HFFc6 (cell line): ENCODE data around the gene SMURF2. TPM values are rescaled to one million over a fixed set of nuclear protein-coding genes. Genes with fewer than 3 reads are reported as not detected.

Source experiments
- DNase-seq: peaks from one replicate; pipeline ENCODE4 v3.0.0-alpha.2; 2018
- H3K27ac Mint-ChIP-seq: 2 replicates; pipeline ENCODE4 v1.8.0; 2020; ENCODE audit warnings: mild to moderate bottlenecking, mixed read lengths
- H3K27me3 Mint-ChIP-seq: 2 replicates; pipeline ENCODE4 v1.8.0; 2021; ENCODE audit warnings: mild to moderate bottlenecking, moderate library complexity, mixed read lengths; ENCODE audit not compliant: insufficient read depth
- H3K36me3 Mint-ChIP-seq: 2 replicates; pipeline ENCODE4 v1.8.0; 2021; ENCODE audit warnings: low read depth, mixed read lengths
- H3K4me1 Mint-ChIP-seq: 2 replicates; pipeline ENCODE4 v1.8.0; 2020; ENCODE audit warnings: low read depth, mixed read lengths
- H3K4me3 Mint-ChIP-seq: 2 replicates; pipeline ENCODE4 v1.8.0; 2020; ENCODE audit warnings: mild to moderate bottlenecking, moderate library complexity, mixed read lengths
- H3K9me3 Mint-ChIP-seq: 2 replicates; pipeline ENCODE4 v1.8.0; 2020; ENCODE audit warnings: mild to moderate bottlenecking, mixed read lengths
- CTCF ChIP-seq: fragments of 200-600 bp; sonication (generic); IDR thresholded peaks from 2 replicates; pipeline ENCODE4 v1.5.0; 2021; ENCODE audit warnings: antibody characterized with exemption, mild to moderate bottlenecking
- total RNA-seq, 6 experiments: library from RNA; stranded (reverse); fragmentation: NEBNext Ultra II Directional; extraction: Animal tissue kit (Norgen Biotek cat#: 25700); gene quantifications; 2 replicates in 1 of 6; 3 replicates in 5 of 6; pipeline ENCODE4 v1.2.3, GENCODE V29; 2021

SMURF2 gene
- total RNA-seq, 6 experiments from 2014 or later, result 92.5 to 206 (median 99.1) TPM

- DNase-seq, result no peak
- Mint-ChIP-seq H3K4me3 (peak overlapping the region; percentile 53), H3K27me3 (peaks cover 3% of the 10 kb centered on the region), H3K4me1 (peaks cover 64% of the 10 kb centered on the region), H3K27ac (peak overlapping the region; percentile 90), H3K9me3 (no peaks in the 10 kb centered on the region), H3K36me3 (peaks cover 13% of the 10 kb centered on the region)
- no peak for TF ChIP-seq CTCF
These were observed 25.3 kb upstream of the SMURF2 start for GRCh38 chr17:64687376-64687775.

- peaks cover 13% of the 10 kb centered on the region for H3K36me3 Mint-ChIP-seq
These were observed 24.6 kb upstream of the SMURF2 start for GRCh38 chr17:64686705-64687104.

GRCh38 chr17:64685705-64686104 lies 23.6 kb upstream of the SMURF2 start:
- Mint-ChIP-seq H3K27me3 (peaks cover 3% of the 10 kb centered on the region), H3K4me1 (peaks cover 73% of the 10 kb centered on the region), H3K9me3 (no peaks in the 10 kb centered on the region), H3K27ac (peak overlapping the region; percentile 96), H3K36me3 (peaks cover 13% of the 10 kb centered on the region), H3K4me3 (no peak overlapping the region)
- no peak for DNase-seq
- TF ChIP-seq CTCF, result no peak

More at GRCh38 chr17:64686705-64687104, 24.6 kb upstream of the SMURF2 start:
- peaks cover 71% of the 10 kb centered on the region for H3K4me1 Mint-ChIP-seq
- no peak for DNase-seq
- peaks cover 3% of the 10 kb centered on the region for H3K27me3 Mint-ChIP-seq
- peak overlapping the region; percentile 72 for H3K27ac Mint-ChIP-seq
- TF ChIP-seq CTCF, result no peak
- no peak overlapping the region for H3K4me3 Mint-ChIP-seq
- no peaks in the 10 kb centered on the region for H3K9me3 Mint-ChIP-seq

- Mint-ChIP-seq H3K4me3 (peak overlapping the region; percentile 72; the same call in 1 of the 2 replicates), H3K36me3 (peaks cover 13% of the 10 kb centered on the region), H3K27me3 (peaks cover 3% of the 10 kb centered on the region), H3K9me3 (no peaks in the 10 kb centered on the region), H3K4me1 (peaks cover 84% of the 10 kb centered on the region), H3K27ac (peak overlapping the region; percentile 96)
- no peak for DNase-seq
- no peak for TF ChIP-seq CTCF
These were observed 21.7 kb upstream of the SMURF2 start for GRCh38 chr17:64683796-64684195.

GRCh38 chr17:64682261-64683181 lies 20.4 kb upstream of the SMURF2 start:
- Mint-ChIP-seq H3K36me3 (peaks cover 5% of the 10 kb centered on the region; the same call in 1 of the 2 replicates), H3K4me3 (peak overlapping the region; percentile 85), H3K4me1 (peaks cover 83% of the 10 kb centered on the region), H3K9me3 (no peaks in the 10 kb centered on the region), H3K27ac (peak overlapping the region; percentile 96), H3K27me3 (peaks cover 3% of the 10 kb centered on the region)
- peak; percentile 93 for DNase-seq
- peak; percentile 70 for TF ChIP-seq CTCF
